Measurements from ENCODE around the gene SLC25A33.
"Not testable (repeated sequence)": the region's sequence is repeated elsewhere in the genome, so short reads cannot be mapped to it uniquely, and the experiment has no call there.

Gene SLC25A33

DNA sequence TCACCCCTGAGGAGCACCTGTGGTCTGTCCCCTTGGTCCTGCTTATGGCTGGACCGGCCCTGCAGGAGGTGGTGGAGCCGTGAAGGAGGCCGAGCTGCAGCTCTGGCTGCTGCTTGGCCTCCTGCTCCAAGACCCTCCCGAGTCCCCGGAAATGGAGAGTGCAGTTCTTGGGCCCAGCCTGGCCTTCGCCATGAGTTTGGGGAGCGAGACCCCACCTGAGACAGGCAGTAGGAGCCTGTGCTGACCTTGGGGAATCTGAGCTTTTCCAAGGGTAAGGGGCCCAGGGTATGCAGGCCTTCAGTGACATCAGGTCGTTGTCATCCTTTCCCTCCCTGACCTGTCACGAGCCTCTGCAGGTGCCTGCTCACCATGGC lies 63.5 kb downstream of the SLC25A33 start:
- DNase-seq = no peak

DNA sequence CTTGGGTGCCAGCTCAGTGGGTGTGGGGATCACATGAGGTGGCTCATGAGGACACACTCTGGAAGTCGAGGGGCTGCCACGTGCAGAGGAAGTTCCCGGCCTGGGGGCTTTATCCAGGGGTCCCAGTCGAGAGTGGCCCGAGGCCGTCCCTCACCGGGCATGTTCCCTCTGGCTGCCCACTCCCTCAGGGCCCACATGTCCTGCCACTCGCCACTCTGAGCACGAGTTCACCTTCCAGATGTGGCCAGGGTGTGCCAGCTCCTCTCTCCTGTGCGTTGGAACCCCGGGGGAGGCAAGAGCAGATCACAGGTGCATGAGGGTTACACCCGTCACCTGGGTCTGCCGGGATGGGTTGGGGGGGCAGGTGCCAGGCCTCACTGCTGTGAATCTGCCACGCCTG lies 64.0 kb downstream of the SLC25A33 start:
- no peak for DNase-seq

DNA sequence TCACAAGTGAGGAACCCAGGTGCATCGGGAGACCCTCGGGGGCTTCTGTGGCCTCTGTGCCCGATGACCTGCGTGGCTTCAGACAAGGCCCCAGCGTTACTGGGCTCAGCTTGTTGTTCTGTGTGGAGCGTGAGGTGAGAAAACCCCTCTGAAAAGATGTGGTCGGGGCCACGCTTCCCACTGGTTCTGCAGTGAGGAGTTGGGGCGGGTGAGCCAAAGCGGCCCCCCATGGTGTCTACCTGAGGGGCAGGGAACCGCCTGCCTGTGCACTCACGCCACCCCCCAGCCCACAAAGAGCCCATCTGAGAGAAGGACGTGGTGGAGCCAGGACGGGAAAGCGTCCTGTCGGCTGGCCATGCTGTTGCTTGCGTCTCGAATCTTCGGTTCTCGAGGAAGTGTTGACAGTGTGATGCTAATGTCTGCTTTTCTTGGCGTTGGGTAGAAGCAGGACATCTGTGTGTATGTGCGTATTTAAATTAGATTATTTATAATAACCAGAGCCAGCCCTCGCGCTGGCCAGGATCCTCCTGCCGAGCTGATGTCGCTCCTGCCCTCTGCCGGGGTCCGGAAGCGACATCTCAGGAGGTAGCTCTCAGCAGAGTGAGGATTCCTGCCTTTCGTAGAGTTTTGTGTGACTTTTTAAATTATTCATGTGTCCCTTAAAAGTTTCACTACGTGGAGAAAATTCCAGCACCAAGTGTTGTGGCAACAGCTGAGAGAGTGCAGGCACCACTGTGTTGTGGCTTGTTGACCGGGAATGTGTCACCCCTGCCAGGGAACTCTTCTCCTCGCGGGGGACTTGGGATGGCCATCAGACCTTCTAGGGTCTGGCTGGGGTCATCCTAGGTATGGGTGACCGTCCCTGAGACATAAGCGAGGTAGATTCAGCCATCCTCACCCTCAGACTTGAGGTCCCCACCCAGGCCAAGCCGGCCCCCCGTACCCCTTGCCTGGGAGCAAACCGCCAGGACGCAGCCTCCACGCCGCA lies 64.8 kb downstream of the SLC25A33 start:
- DNase-seq = no peak

GRCh38 chr1:9604836-9605235 lies 65.6 kb downstream of the SLC25A33 start:
- DNase-seq = no peak

DNA sequence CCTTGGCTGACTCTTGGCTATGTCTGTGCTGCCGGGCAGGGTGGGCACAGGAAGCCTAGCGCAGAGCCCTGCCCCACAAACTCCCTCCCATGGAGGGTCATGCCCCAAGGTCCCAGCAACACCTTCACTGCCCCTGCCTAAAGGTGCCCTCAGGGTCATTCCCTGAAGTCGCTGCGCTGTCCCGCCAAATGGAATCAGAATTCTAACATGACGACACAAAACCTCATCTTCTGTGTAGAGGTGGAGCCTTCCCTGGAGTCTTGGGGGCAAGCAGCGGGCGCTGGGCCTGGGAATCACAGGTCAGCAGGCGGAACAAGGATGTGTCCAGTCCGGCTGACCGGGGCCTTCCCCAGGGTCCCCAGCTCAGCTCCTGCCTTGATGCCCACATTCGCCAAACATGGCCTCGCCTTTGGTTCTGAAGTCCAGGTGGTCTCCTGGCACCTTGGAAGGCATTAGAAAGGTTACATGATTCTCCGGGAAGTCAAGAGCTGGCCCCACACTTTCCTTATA lies 66.7 kb downstream of the SLC25A33 start:
- DNase-seq = no peak

GRCh38 chr1:9606458-9606857 lies 67.2 kb downstream of the SLC25A33 start:
- no peak for DNase-seq

DNA sequence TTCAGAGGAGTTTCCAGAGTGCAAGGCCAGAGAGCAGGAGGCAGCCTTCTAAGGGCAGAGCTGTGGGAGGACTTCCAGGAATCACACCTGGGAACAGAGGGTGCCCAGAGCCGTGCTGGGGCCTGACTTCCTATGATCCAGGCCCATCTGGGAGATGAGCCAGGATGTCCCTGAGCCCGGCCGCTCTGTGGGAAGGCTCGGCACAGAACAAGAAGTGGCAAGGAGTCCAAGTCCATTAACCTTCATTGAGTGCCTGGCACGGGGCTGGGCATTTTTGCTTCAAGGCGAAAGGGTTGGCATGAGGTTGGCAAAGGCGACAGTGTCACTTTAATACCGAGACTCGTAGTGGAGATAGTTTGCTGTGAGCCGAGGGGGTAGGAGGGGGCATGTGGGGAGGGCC lies 67.7 kb downstream of the SLC25A33 start:
- DNase-seq = no peak

GRCh38 chr1:9607352-9607751 lies 68.1 kb downstream of the SLC25A33 start:
- DNase-seq = no peak

DNA sequence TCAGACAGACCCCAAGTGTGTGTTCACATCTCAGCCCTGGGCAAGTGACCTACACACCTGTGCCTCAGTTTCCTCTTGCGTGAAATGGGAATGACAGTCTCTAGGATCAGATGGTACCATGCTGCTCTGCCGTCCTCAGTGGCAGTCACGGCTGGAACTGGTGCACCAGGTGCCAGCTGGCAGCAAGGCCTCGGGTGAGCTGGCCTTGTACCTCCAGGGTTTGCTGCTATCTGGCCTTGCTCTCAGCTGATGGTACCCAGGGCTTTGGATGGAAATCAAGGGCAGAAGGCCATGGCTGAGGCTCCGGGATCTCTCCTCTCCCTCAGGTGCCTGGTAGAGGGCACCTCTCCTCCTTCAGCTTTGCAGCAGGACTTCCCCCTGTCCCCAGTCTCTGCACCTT lies 70.7 kb downstream of the SLC25A33 start:
- no peak for DNase-seq

DNA sequence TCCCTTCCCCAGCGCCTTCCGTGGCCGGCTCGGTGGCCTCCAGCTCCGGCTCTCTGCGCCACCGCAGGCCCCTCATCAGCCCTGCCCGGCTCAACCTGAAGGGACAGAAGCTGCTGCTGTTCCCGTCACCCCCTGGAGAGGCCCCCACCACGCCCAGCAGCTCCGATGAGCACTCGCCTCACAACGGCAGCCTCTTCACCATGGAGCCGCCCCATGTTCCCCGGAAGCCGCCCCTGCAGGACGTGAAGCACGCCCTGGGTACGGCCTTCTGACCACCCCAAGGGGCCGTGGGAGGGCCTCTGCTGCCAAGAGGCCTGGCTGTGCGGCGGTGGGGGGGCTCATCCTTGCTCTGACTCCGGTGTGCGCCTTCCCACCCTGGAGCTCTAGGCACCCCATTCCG lies 71.3 kb downstream of the SLC25A33 start:
- DNase-seq = no peak

- no peak for DNase-seq
Measured at GRCh38 chr1:9611716-9612115, 72.5 kb downstream of the SLC25A33 start.

DNA sequence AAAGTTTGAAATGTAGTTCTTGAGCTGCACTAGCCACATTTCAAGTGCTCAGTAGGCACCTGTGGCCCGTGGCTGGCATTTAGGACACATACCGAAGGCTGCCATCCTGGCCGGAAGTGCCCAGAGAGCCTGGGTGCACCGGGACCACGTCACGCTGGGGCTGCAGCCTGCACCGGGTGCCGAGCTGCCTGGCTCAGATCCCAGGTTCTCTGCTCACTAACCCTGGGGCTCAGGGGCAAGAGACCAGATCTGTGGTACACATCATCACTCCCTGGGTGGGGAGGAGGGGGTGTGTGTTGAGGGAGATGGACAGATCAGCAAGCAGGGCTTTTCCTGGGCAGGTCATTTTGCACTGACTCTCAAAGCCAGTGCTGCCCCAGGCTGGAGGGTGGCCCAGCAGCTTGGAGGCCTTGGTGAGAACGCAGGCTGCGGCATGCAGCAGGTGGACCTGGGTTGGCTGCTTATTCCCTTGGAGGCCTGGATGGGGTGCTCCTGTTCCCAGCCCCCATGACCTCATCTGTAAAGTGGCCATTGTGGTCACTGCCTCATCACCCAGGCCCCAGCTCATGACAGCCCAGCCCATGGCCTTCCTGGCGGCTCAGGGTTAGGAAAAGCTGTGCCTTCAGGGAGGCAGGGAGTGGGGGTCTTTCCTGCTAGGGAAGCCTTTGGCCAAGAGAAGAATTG lies 73.0 kb downstream of the SLC25A33 start:
- no peak for DNase-seq

- DNase-seq = no peak
Measured at GRCh38 chr1:9612871-9613624, 73.8 kb downstream of the SLC25A33 start.

DNA sequence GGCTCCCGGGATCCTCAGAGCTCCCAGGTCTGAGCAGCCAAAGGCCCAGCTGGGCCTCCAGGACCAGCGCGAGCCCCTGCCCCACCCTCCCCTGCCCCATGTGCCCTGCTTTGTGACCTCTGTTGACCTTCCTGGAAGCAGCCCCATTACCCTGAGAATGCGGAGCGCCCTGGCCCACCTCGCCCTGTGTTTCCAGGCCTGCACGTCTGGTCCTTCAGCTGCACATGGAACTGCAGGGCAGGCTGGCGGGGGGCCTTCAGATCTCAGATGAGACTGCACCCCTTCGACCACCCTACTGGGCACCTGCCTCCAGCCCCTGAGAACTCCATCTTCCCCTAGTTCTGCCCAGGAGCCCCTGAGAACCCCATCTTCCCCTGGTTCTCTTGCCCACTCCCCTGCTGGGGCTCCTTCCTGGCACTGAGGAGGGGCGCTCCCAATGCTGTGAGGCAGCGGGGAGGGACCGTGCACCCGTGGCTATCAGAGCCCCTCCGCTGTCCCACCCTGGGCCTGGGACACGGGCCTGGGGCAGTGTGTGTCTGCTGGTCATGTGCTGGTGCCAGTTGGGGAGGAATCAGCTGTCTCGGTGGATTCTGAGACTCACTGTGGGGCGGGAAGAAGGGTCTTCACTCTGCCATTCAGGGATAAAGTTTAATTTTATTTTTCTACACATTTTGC lies 74.5 kb downstream of the SLC25A33 start:
- no peak for DNase-seq

- DNase-seq = no peak
Measured at GRCh38 chr1:9615316-9616063, 76.2 kb downstream of the SLC25A33 start.

DNA sequence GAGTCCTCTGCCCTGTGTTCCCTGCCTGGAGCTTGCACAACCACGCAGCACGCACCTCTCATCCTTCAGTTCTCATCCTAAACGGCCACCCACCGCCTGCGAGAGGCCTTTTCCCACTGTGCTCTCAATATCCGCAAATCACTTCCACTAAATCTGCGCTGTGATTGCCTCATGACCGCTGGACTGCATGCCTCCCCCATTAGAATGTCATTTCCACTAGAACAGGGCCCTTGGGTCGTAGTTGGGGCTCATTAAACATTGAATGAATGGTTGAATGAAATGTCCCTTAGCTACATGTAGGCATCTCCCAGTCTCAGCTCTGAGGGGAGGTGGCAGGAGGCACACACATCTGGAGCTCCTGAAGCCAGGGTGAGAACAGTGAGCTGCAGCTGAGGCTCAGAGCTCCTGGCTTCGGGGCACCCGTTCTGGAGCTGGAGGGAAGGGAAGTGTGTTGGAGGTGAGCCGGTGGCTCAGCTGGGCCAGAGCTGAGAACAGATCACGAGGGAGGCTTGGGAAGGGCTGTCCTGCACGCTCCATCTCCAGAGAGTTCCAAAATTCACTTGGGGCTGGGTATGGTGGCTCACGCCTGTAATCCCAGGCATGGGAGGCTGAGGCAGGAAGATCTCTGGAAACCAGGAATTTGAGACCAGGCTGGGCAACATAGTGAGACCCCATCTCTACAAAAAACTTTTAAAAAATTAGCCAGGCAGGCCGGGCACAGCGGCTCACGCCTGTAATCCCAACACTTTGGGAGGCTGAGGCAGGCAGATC lies 79.8 kb downstream of the SLC25A33 start:
- DNase-seq = no peak

DNA sequence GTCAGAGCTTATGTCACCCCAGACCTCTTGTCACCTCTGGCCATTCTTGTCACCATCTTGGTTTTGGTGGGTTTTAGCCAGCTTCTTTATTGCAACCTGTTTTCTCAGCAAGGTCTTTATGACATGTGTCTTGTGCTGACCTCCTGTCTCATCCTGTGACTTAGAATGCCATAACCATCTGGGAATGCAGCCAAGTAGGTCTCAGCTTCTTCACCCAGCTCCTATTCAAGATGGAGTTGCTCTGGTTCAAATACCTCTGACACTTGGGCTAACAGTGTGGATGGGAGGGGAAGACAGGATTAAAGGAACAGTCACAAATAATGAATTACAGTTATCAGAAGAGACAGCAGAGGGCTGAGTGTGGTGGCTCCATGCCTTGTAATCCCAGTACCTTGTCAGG lies 81.8 kb downstream of the SLC25A33 start:
- no peak for DNase-seq

DNA sequence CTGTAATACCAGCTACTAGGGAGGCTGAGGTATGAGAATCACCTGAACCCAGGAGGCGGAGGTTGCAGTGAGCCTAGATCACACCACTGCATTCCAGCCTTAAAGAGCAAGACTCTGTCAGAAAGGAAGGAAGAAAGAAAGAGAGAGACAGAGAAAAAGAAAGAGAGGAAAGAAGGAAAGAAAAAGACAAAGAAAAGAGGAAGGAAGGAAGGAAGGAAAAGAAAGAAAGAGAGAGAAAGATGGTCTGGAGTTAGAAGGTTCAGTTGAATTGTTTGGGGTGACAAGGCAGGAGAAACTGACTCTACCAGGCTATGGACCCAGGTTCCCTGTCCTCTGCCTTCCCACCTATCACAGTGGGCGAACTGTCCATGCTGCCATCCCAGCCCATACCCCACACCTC lies 84.8 kb downstream of the SLC25A33 start:
- no peak for DNase-seq

DNA sequence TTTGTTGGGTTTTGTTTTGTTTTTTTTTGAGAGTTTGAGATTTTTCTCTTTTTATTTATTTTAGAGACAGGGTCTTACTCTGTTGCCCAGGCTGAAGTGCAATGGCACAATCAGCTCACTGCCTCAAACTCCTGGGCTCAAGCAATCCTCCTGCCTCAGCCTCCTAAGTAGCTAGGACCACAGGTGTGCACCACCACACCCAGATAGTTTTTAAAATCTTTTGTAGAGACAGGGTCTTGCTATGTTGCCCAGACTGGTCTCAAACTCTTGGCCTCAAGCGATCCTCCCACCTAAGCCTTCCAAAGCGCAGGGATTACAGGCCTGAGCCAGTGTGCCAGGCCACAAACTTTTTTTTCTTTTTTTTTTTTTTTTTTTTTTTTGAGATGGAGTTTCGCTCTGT lies 85.8 kb downstream of the SLC25A33 start:
- not testable (repeated sequence) for DNase-seq

- DNase-seq = no peak
Measured at GRCh38 chr1:9626201-9626608, 86.9 kb downstream of the SLC25A33 start.

All from right hindlimb (tissue), 1 donor.